Measurements from ENCODE around the gene EHBP1L1. TPM values are rescaled to one million over a fixed set of nuclear protein-coding genes. Genes with fewer than 3 reads are reported as not detected.

The EHBP1L1 gene
- 100 to 1,000 TPM in 1 of 4 donors, 10 to 100 TPM in 3; 46.5 to 101 (median 87.4) TPM for total RNA-seq

GRCh38 chr11:65575568-65576231 lies at the start of gene EHBP1L1:
EHBP1L1 (plus strand) TSS chr11:65576053; CDS start chr11:65576303, 250 bp downstream.
- peaks cover 13 to 30% (median 13%) of the 10 kb centered on the region in 3 donors for H3K36me3 ChIP-seq
- peak within 1 kb of the TSS; percentile 80 to 92 (median 84) for H3K4me3 ChIP-seq
- intact Hi-C loops (cut with DNase I) = no loop called here
- H3K27ac ChIP-seq = peak within 1 kb of the TSS; percentile 96 to 99 (median 98)
- H3K9me3 ChIP-seq = no peaks in the 10 kb centered on the region
- 6% methylated on average over 5 of the region's 69 CpGs; no CpG with 5 or more reads in 1 of the 2 donors for WGBS, 2 donors
- peaks cover 48 to 90% (median 62%) of the 10 kb centered on the region in 3 donors for H3K4me1 ChIP-seq
- no peak for DNase-seq
- no peaks in the 10 kb centered on the region for H3K27me3 ChIP-seq
- TF ChIP-seq CTCF (IDR thresholded peaks at IDR 0.05) (no peak), POLR2A (IDR thresholded peaks at IDR 0.05) (peak in 1 of 4 donors; percentile 65)

GRCh38 chr11:65526744-65527143 lies 49.1 kb upstream of the EHBP1L1 start:
- Histone ChIP-seq H3K36me3 (peaks cover 11 to 57% (median 14%) of the 10 kb centered on the region in 3 donors), H3K27me3 (no peaks in the 10 kb centered on the region), H3K4me3 (no peak overlapping the region), H3K9me3 (no peaks in the 10 kb centered on the region), H3K27ac (no peak overlapping the region), H3K4me1 (peaks cover 20 to 43% (median 22%) of the 10 kb centered on the region in 3 donors)
- whole genome bisulfite sequencing, 2 donors = 82 to 100% methylated on average over 2 to 4 of the region's 8 CpGs
- intact Hi-C loops (cut with DNase I) = no loop called here
- DNase-seq = no peak
- no peak for TF ChIP-seq POLR2A (IDR thresholded peaks at IDR 0.05)
- TF ChIP-seq CTCF (IDR thresholded peaks at IDR 0.05) = no peak

- no peak for DNase-seq
- Histone ChIP-seq H3K36me3 (peaks cover 17 to 79% (median 27%) of the 10 kb centered on the region in 3 donors), H3K4me3 (no peak overlapping the region), H3K9me3 (no peaks in the 10 kb centered on the region), H3K27me3 (no peaks in the 10 kb centered on the region), H3K27ac (no peak overlapping the region), H3K4me1 (peaks cover 17 to 32% (median 22%) of the 10 kb centered on the region in 3 donors)
- 90 to 92% methylated on average over 8 to 11 of the region's 12 CpGs for WGBS, 2 donors
- TF ChIP-seq POLR2A (IDR thresholded peaks at IDR 0.05) (no peak), CTCF (IDR thresholded peaks at IDR 0.05) (no peak)
- intact Hi-C loops (cut with DNase I) = no loop called here
These were observed 47.0 kb upstream of the EHBP1L1 start for GRCh38 chr11:65528819-65529350.

GRCh38 chr11:65529475-65530156 lies 46.2 kb upstream of the EHBP1L1 start:
- H3K4me3 ChIP-seq = no peak overlapping the region
- 61 to 80% methylated on average over 2 to 3 of the region's 10 CpGs for WGBS, 2 donors
- H3K4me1 ChIP-seq = peaks cover 10 to 25% (median 15%) of the 10 kb centered on the region in 3 donors
- intact Hi-C loops (cut with DNase I) = no loop called here
- no peaks in the 10 kb centered on the region for H3K27me3 ChIP-seq
- H3K36me3 ChIP-seq = peaks cover 17 to 86% (median 27%) of the 10 kb centered on the region in 3 donors
- no peaks in the 10 kb centered on the region for H3K9me3 ChIP-seq
- TF ChIP-seq CTCF (IDR thresholded peaks at IDR 0.05) (no peak), POLR2A (IDR thresholded peaks at IDR 0.05) (no peak)
- no peak overlapping the region for H3K27ac ChIP-seq
- no peak for DNase-seq

GRCh38 chr11:65530157-65530496 lies 45.7 kb upstream of the EHBP1L1 start:
- 69 to 83% methylated on average over 5 of the region's 5 CpGs for WGBS, 2 donors
- TF ChIP-seq POLR2A (IDR thresholded peaks at IDR 0.05) (no peak), CTCF (IDR thresholded peaks at IDR 0.05) (peak in 1 of 6 experiments; percentile 25)
- no peak for DNase-seq
- intact Hi-C loops (cut with DNase I) = no loop called here
- Histone ChIP-seq H3K9me3 (no peaks in the 10 kb centered on the region), H3K27me3 (no peaks in the 10 kb centered on the region), H3K27ac (no peak overlapping the region), H3K4me3 (no peak overlapping the region), H3K4me1 (peaks cover 10 to 25% (median 14%) of the 10 kb centered on the region in 3 donors), H3K36me3 (peaks cover 17 to 91% (median 27%) of the 10 kb centered on the region in 3 donors)
